Astrocyte (in vitro differentiated cells and primary cell): ENCODE results near the gene PAFAH1B1.

Experiments used
- EZH2 ChIP-seq: IDR thresholded peaks from 2 replicates; pipeline ENCODE4 v1.6.1; 2012; ENCODE audit warnings: mild to moderate bottlenecking, low read length, inconsistent platforms; ENCODE audit not compliant: insufficient read depth
- TF ChIP-seq, protein P1 (sequence below): IDR thresholded peaks from 2 replicates; pipeline ENCODE4 v1.5.1; 2011; ENCODE audit warnings: low read depth, mild to moderate bottlenecking, inconsistent platforms, low read length, moderate library complexity; ENCODE audit not compliant: insufficient read depth

DNA sequence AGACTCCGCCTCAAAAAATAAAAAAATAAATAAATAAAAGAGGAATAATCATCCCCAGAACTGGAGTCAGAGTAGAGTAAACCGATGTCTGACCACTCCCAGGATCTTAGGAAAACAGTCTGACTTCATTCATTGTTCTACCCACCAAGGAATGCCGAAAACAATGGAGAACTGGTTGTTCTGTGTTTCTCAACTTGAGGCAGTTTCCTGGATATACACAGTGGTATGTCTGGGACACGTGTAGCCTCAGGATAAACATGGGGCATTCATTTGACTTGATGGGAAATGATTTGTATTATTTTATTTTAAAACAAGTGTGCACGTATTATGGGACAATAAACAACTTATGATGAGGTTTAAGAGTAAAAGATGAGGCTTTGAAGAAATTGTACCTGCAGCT lies 32.8 kb upstream of the PAFAH1B1 start:
- TF ChIP-seq, protein P1, sequence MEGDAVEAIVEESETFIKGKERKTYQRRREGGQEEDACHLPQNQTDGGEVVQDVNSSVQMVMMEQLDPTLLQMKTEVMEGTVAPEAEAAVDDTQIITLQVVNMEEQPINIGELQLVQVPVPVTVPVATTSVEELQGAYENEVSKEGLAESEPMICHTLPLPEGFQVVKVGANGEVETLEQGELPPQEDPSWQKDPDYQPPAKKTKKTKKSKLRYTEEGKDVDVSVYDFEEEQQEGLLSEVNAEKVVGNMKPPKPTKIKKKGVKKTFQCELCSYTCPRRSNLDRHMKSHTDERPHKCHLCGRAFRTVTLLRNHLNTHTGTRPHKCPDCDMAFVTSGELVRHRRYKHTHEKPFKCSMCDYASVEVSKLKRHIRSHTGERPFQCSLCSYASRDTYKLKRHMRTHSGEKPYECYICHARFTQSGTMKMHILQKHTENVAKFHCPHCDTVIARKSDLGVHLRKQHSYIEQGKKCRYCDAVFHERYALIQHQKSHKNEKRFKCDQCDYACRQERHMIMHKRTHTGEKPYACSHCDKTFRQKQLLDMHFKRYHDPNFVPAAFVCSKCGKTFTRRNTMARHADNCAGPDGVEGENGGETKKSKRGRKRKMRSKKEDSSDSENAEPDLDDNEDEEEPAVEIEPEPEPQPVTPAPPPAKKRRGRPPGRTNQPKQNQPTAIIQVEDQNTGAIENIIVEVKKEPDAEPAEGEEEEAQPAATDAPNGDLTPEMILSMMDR: no peak
- no peak for TF ChIP-seq EZH2
